IPS-20b (cell line): ENCODE measurements around the gene YIPF5.

Experiments
- H3K27ac ChIP-seq: one replicate; pipeline ENCODE4 v1.5.1; 2013; ENCODE audit warnings: low read length
- H3K27me3 ChIP-seq: 2 replicates; pipeline ENCODE4 v1.6.1; 2013; ENCODE audit warnings: mild to moderate bottlenecking, low read length, inconsistent platforms; ENCODE audit not compliant: insufficient read depth
- H3K36me3 ChIP-seq: 2 replicates; pipeline ENCODE4 v1.6.1; 2013; ENCODE audit warnings: low read depth, mild to moderate bottlenecking, inconsistent platforms, low read length, moderate library complexity; ENCODE audit not compliant: insufficient read depth
- H3K4me1 ChIP-seq: 2 replicates; pipeline ENCODE4 v1.6.1; 2013; ENCODE audit warnings: mild to moderate bottlenecking, control low read depth, inconsistent platforms, low read length, moderate library complexity; ENCODE audit not compliant: insufficient read depth
- H3K4me3 ChIP-seq: 2 replicates; pipeline ENCODE4 v1.5.1; 2013; ENCODE audit warnings: mild to moderate bottlenecking, low read length, inconsistent platforms
- H3K9ac ChIP-seq: 2 replicates; pipeline ENCODE4 v1.6.1; 2013; ENCODE audit warnings: low read depth, mild to moderate bottlenecking, inconsistent platforms, low read length, moderate library complexity
- H3K9me3 ChIP-seq: 2 replicates; pipeline ENCODE4 v1.6.1; 2013; ENCODE audit warnings: mild to moderate bottlenecking, low read depth, low read length, inconsistent platforms; ENCODE audit not compliant: insufficient read depth

YIPF5 gene

DNA sequence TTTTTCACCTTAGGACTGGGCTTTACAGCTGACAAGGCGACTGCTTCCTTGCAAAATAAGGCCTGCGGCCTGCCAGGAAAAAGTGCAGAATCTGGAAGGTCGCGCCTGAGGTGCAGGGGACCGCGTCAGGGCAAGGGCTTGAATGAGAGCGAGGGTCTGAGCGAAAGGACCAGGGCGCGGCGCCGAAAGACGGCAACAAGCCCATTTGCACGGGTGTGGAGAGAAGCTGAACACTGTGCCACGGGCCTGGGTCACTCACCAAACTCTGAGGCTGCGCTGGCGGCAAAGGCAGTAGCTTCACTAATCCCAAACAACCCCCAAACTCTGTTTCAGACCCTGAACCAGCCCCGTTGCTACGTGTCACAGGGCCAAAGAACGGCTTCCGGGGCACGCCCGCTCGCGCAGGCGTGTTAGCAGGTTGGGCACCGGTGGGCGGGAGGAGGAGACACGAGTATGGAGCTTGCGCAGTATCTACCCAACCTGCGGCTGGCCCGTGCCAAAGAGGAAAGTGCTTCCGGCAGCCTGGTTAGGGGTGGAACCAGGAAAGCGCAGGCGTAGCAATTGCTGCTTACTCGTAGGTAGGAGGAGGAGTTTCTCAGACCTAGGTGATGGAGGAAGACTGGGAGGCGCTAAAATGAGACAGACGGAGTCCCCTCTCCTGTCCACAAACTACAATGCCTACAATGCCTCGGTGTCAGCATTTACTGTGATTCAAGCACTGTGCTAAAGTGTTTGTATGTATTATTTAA is at the start of gene YIPF5, which contains the start of gene KCTD16:
Gene YIPF5, minus strand, starts transcription at position 384 of the 749 bp plus-strand sequence. CDS start 704 bp downstream, outside the sequence.
Gene KCTD16, plus strand, starts transcription at position 598 of the 749 bp plus-strand sequence.
- Histone ChIP-seq H3K27ac (peak within 1 kb of the TSS; percentile 48), H3K4me1 (peaks cover 9% of the 10 kb centered on the region), H3K27me3 (no peaks in the 10 kb centered on the region)

DNA sequence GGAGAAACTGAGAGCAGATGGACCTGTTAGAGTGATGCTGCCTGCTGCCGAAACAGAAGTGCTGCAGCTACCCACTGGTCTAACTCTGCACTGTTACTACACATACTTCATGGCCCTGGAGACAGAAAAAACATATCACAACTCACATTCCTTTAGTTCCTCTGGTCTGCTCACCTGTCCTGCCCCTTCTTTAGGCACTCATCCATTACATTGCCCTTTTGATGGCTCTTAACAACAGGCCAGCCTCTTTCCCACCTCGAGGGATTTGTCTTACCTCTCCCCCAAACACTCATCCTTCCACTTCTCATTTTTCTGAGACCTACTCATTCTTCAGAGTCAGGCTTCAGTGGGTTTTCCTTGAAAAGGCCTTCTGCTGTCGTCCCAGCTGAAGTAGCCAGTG is 49.4 kb upstream of the YIPF5 start:
- no peaks in the 10 kb centered on the region for H3K9me3 ChIP-seq
- H3K27me3 ChIP-seq, result no peaks in the 10 kb centered on the region
- H3K4me3 ChIP-seq, result no peak overlapping the region
- no peak overlapping the region for H3K9ac ChIP-seq
- H3K4me1 ChIP-seq, result no peaks in the 10 kb centered on the region
- H3K36me3 ChIP-seq, result no peaks in the 10 kb centered on the region
- H3K27ac ChIP-seq, result no peak overlapping the region

More for the DNA sequence above, at the start of gene YIPF5, which contains the start of gene KCTD16:
- Histone ChIP-seq H3K9me3 (no peaks in the 10 kb centered on the region), H3K4me3 (peak within 1 kb of the TSS; percentile 99), H3K36me3 (peaks cover 27% of the 10 kb centered on the region), H3K9ac (peak within 1 kb of the TSS; percentile 93)

DNA sequence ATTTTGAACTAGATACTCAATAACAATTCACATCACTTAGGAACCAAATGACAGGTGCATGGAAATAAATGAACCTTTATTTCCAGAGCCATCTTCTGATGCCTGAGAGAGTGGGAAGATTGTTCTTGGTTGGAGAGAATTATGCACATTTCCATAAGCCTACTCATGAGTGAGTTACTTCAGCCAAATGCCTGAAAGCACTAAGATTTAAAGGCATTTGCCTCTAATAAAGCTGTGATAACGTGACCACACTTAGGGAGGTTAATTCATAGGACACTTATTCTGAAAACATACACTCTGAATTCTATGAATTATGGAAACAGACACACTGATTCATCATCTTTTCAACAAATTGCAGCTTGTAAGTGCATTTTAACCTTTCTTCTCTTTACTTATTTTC is 40.2 kb upstream of the YIPF5 start:
- no peak overlapping the region for H3K9ac ChIP-seq
- H3K36me3 ChIP-seq, result no peaks in the 10 kb centered on the region
- H3K4me3 ChIP-seq, result no peak overlapping the region
- H3K9me3 ChIP-seq, result no peaks in the 10 kb centered on the region
- peaks cover 6% of the 10 kb centered on the region; the same call in 1 of the 2 replicates for H3K4me1 ChIP-seq
- peaks cover 14% of the 10 kb centered on the region for H3K27me3 ChIP-seq
- no peak overlapping the region for H3K27ac ChIP-seq

DNA sequence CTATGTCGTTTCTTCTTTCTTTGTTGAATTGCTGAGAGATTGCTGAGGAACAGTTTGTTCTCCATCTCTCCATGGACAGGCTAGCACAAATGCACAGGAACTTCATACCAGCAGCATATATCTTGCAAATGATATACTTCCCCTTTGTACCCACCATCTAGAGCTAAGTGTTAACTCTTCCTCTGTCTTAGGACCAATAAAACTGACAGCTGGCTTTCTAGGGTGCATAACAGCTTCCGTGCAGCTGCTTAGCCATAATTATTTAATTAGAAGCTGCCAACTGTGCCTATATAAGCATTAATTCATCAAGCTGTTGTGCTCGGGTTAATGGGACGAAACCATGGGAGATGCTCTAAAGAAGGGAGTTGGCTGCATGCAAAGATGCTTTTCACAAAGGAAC is 38.9 kb upstream of the YIPF5 start:
- no peaks in the 10 kb centered on the region for H3K36me3 ChIP-seq
- peaks cover 27% of the 10 kb centered on the region for H3K27me3 ChIP-seq
- H3K27ac ChIP-seq, result no peak overlapping the region
- no peaks in the 10 kb centered on the region for H3K9me3 ChIP-seq
- no peak overlapping the region for H3K9ac ChIP-seq
- H3K4me3 ChIP-seq, result no peak overlapping the region
- H3K4me1 ChIP-seq, result peaks cover 6% of the 10 kb centered on the region; the same call in 1 of the 2 replicates

DNA sequence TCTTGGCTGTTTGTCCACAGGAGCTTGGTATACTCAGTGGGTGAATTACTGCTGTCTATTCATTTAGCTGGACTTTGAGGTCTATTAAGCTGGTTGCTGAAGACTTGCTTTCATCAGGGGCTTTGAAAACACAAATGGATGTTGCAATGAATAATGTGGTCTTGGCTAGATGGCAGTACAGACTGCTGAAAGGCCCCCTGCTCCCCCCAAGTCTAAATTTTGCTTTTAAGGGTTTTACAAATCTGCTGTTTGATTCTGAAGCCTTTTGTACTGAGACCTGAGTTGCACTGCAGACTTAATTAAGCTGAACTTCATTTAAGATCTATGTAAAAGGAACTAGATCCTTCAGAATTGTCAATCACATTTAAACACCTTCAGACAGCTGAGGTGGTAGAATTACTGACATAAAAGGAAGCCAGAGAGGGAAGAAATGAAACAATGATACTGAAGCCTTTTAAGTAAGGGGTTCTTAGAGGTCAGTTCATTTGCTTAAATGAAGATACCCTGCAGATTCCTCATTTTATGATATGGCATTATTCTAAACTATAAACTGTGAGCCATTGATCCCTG is 37.5 kb upstream of the YIPF5 start:
- no peak overlapping the region for H3K27ac ChIP-seq
- H3K27me3 ChIP-seq, result peaks cover 29% of the 10 kb centered on the region
- H3K4me3 ChIP-seq, result no peak overlapping the region
- H3K36me3 ChIP-seq, result no peaks in the 10 kb centered on the region
- no peak overlapping the region for H3K9ac ChIP-seq
- no peaks in the 10 kb centered on the region for H3K9me3 ChIP-seq
- no peaks in the 10 kb centered on the region; the same call in 1 of the 2 replicates for H3K4me1 ChIP-seq

DNA sequence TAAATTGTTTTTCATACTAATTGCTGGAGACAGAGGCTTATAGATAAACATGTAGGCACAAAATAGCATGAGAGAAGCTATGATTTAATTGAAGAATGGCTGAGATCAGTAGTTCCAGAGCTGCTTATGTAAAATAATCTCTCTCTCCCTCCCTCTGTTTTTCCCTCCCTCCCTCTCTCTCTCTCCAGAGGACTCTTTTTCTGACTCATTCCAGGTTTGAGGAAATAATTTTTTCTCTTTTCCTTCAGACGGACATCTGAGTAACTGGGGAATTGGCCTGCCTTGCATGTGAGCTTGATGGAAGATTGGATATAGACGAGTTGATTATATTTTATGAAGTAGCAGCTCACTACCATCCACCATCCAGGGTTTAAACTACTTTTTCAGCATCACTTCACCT is 35.7 kb upstream of the YIPF5 start:
- H3K27me3 ChIP-seq, result peaks cover 29% of the 10 kb centered on the region
- H3K4me3 ChIP-seq, result no peak overlapping the region
- no peaks in the 10 kb centered on the region for H3K36me3 ChIP-seq
- H3K27ac ChIP-seq, result no peak overlapping the region
- no peaks in the 10 kb centered on the region for H3K9me3 ChIP-seq
- no peak overlapping the region for H3K9ac ChIP-seq
- no peaks in the 10 kb centered on the region; the same call in 1 of the 2 replicates for H3K4me1 ChIP-seq

DNA sequence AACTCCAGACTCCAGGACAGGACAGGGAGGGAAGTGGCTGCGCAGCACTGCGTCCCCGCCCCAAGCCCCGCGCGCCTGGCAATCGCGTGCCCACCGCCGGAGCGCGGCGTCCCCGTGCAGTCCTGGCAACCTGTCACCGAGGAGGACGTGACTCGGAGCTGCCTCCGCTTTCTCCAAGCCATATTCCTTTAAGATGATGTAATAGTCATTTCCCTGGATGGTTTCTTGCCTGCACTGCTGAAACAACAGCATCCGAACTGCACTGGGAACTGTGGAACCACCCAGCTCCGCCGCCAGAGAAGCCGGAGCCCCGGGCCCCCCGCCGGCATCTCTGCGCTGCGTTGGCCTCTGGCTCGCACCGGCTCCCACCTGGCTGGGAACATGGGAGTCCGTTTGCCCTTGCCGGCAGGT is 34.7 kb upstream of the YIPF5 start:
- Histone ChIP-seq H3K27me3 (peaks cover 29% of the 10 kb centered on the region), H3K9me3 (no peaks in the 10 kb centered on the region), H3K4me1 (no peaks in the 10 kb centered on the region; the same call in 1 of the 2 replicates), H3K36me3 (no peaks in the 10 kb centered on the region), H3K27ac (no peak overlapping the region), H3K4me3 (peak overlapping the region; percentile 78), H3K9ac (0 out of 2 replicates have a peak overlapping the region, but pooled peaks have one; percentile 16)

DNA sequence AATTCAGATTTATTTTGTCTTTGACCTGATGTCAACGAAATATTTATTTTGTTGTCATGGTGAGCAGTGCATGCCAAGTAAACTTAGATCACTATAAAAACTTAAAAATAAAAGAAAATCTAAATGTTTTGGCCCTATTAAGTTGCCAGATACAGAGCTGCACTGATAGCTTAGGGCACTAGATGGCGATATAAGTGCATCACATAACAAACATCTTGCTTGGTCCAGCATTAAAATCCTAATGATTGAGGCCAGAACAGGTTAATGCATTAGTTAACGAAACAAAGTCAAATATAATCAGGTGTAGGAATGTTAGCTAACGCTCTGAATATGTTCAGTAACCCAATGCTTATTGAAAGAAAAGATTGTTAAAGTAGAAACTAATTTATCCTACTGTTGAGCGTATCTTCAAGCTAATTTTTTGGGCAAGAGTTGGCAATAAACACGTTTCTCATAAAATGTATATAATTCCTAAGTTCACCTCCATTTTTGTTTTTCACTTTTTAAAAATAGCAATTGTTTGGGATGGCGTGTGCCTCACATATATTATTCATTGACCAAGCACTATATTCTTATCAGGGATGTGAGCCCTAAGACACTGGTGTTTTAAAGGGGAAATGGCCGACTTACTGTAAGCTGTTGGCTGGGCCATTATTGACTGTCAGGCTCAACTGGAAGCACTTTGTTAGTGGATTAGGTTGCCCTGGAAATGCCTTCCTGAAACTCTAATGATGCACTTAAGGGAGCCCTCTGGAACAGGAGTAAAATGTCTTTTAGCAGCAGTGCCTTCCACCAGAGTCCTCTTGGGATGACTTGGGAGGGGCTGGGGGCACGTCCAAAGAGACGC is 33.5 kb upstream of the YIPF5 start:
- no peak overlapping the region for H3K9ac ChIP-seq
- H3K4me1 ChIP-seq, result no peaks in the 10 kb centered on the region; the same call in 1 of the 2 replicates
- H3K27me3 ChIP-seq, result peaks cover 29% of the 10 kb centered on the region
- H3K4me3 ChIP-seq, result no peak overlapping the region
- no peak overlapping the region for H3K27ac ChIP-seq
- H3K36me3 ChIP-seq, result no peaks in the 10 kb centered on the region
- no peaks in the 10 kb centered on the region for H3K9me3 ChIP-seq

DNA sequence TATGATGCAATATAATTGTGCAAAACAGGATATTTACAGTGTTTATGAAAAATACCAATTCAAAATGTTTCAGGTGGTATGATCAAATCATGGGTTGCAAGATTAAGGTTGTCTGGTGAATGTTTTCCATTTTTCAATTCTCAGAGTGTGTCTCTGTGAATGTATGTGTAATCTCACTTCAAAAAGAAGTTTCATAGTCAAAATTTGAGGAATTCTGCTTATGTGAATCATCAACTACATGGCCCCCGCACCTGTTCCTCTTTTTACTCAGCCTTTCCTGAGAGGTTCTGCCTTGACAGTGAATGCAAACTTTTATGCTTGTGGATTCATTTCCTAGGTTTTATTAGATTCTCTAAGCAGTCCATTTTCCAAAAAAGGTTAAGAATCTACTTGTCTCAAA is 32.3 kb upstream of the YIPF5 start:
- Histone ChIP-seq H3K9ac (no peak overlapping the region), H3K27me3 (peaks cover 29% of the 10 kb centered on the region), H3K9me3 (no peaks in the 10 kb centered on the region), H3K4me1 (no peaks in the 10 kb centered on the region; the same call in 1 of the 2 replicates), H3K36me3 (no peaks in the 10 kb centered on the region), H3K4me3 (no peak overlapping the region), H3K27ac (no peak overlapping the region)

DNA sequence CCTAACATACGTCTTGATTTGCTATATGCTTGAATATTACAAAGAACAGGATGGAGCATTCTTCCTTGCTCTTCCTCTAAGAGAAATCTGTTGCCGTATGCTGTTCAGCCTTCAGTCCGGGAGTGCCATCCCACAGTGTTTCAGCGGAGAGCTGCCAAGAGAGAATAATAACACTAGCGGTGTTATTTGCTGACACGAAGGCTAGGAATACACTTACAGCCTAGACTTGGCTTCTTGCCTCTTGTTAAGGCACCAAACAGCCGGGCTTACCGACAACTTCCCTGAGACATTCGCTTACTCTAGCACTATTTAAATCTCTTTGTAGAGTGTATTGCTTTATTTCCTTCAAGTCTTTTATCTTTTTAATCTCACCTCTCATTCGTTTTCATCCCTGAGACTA is 31.6 kb upstream of the YIPF5 start:
- H3K9ac ChIP-seq, result no peak overlapping the region
- no peak overlapping the region for H3K27ac ChIP-seq
- no peaks in the 10 kb centered on the region for H3K9me3 ChIP-seq
- no peaks in the 10 kb centered on the region; the same call in 1 of the 2 replicates for H3K4me1 ChIP-seq
- no peaks in the 10 kb centered on the region for H3K36me3 ChIP-seq
- H3K4me3 ChIP-seq, result no peak overlapping the region
- H3K27me3 ChIP-seq, result peaks cover 29% of the 10 kb centered on the region

DNA sequence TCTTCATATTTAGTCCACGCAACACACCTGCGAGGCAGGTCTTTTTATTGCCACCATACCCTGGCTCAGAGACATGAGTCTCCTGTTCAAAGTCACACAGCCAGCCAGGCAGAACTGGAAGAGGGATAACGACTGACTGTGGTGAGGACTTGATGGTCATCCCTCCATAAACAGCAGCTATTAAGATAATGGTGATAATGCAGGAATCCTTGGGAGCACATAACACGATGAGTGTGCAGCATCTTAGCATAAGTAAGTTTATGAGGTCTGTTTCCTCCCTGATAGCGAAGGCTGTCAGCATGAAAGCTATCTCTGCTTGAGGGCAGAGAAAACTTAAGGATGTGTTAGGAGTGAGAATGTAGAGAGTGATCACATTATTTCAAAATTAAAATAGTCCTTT is 31.1 kb upstream of the YIPF5 start:
- H3K9me3 ChIP-seq, result no peaks in the 10 kb centered on the region
- no peak overlapping the region for H3K9ac ChIP-seq
- no peaks in the 10 kb centered on the region for H3K36me3 ChIP-seq
- no peaks in the 10 kb centered on the region; the same call in 1 of the 2 replicates for H3K4me1 ChIP-seq
- no peak overlapping the region for H3K27ac ChIP-seq
- no peak overlapping the region for H3K4me3 ChIP-seq
- H3K27me3 ChIP-seq, result peaks cover 24% of the 10 kb centered on the region
